GM23338 (cell line): ENCODE measurements around the gene GPR55. TPM values are rescaled to one million over a fixed set of nuclear protein-coding genes. Genes with fewer than 3 reads are reported as not detected.

Experiments
- ATAC-seq: fragments of 200-7000 bp; cut with Tn5 transposase; 3 replicates; pipeline ENCODE4 v1.9.1; 2020
- DNase-seq: peaks from one replicate; pipeline ENCODE4 v3.0.0-alpha.2; 2015; ENCODE audit warnings: low spot score
- H2AFZ ChIP-seq: fragments of 200-600 bp; sonication (generic); 2 replicates; pipeline ENCODE4 v1.8.0; 2016; ENCODE audit warnings: antibody characterized with exemption, mild to moderate bottlenecking, moderate library complexity
- H3F3A ChIP-seq: fragments of 200-600 bp; sonication (generic); replicated peaks from 2 replicates; pipeline ENCODE4 v1.8.0; 2017; ENCODE audit warnings: antibody characterized with exemption, mixed run types, low read depth
- H3K27ac ChIP-seq: fragments of 200-600 bp; sonication (generic); 2 replicates; pipeline ENCODE4 v1.6.1; 2016; ENCODE audit warnings: low read depth
- H3K27me3 ChIP-seq: fragments of 200-600 bp; sonication (generic); 2 replicates; pipeline ENCODE4 v1.8.0; 2016; ENCODE audit warnings: mild to moderate bottlenecking, mixed run types, moderate library complexity; ENCODE audit not compliant: insufficient read depth
- H3K36me3 ChIP-seq: fragments of 200-600 bp; sonication (generic); 2 replicates; pipeline ENCODE4 v1.8.0; 2016; ENCODE audit warnings: mild to moderate bottlenecking; ENCODE audit not compliant: insufficient read depth
- H3K4me1 ChIP-seq: fragments of 200-600 bp; sonication (generic); 2 replicates; pipeline ENCODE4 v1.8.0; 2016; ENCODE audit warnings: mild to moderate bottlenecking, moderate library complexity; ENCODE audit not compliant: insufficient read depth
- H3K4me2 ChIP-seq: fragments of 200-600 bp; sonication (generic); 2 replicates; pipeline ENCODE4 v1.7.1; 2017; ENCODE audit warnings: mixed run types
- H3K4me3 ChIP-seq: fragments of 200-600 bp; sonication (generic); 2 replicates; pipeline ENCODE4 v1.6.1; 2016; ENCODE audit warnings: mixed run types
- H3K79me2 ChIP-seq: fragments of 200-600 bp; sonication (generic); replicated peaks from 2 replicates; pipeline ENCODE4 v1.8.0; 2017; ENCODE audit warnings: mild to moderate bottlenecking; ENCODE audit not compliant: insufficient read depth
- H3K9me2 ChIP-seq: fragments of 200-600 bp; sonication (generic); 2 replicates; pipeline ENCODE4 v1.8.0; 2017; ENCODE audit not compliant: insufficient read depth
- H4K20me1 ChIP-seq: fragments of 200-600 bp; sonication (generic); replicated peaks from 2 replicates; pipeline ENCODE4 v1.8.0; 2017; ENCODE audit warnings: mild to moderate bottlenecking; ENCODE audit not compliant: insufficient read depth
- H3K27ac Mint-ChIP-seq: 2 replicates; pipeline ENCODE4 v1.8.0; 2020; ENCODE audit warnings: inconsistent platforms, mild to moderate bottlenecking, moderate library complexity, mixed read lengths
- H3K27me3 Mint-ChIP-seq: 3 replicates; pipeline ENCODE4 v1.8.0; 2022; ENCODE audit warnings: low read depth, mild to moderate bottlenecking, moderate library complexity, mixed read lengths, inconsistent platforms; ENCODE audit not compliant: insufficient read depth, poor library complexity
- H3K36me3 Mint-ChIP-seq: 3 replicates; pipeline ENCODE4 v1.8.0; 2021; ENCODE audit warnings: low read depth, mild to moderate bottlenecking, inconsistent platforms, moderate library complexity, mixed read lengths
- H3K4me1 Mint-ChIP-seq: 3 replicates; pipeline ENCODE4 v1.8.0; 2020; ENCODE audit warnings: mild to moderate bottlenecking, inconsistent platforms, mixed read lengths
- H3K4me3 Mint-ChIP-seq: 3 replicates; pipeline ENCODE4 v1.8.0; 2021; ENCODE audit warnings: moderate library complexity, mild to moderate bottlenecking, inconsistent platforms, mixed read lengths
- H3K9me3 Mint-ChIP-seq: 3 replicates; pipeline ENCODE4 v1.8.0; 2020; ENCODE audit warnings: moderate library complexity, mild to moderate bottlenecking, inconsistent platforms, mixed read lengths
- CREB1 ChIP-seq: fragments of 250-450 bp; sonication (Bioruptor Pico); IDR thresholded peaks from 2 replicates; pipeline ENCODE4 v1.5.0; 2020; ENCODE audit warnings: low read depth, mild to moderate bottlenecking, moderate library complexity
- EZH2 ChIP-seq: fragments of 200-600 bp; sonication (generic); IDR thresholded peaks from one replicate; pipeline ENCODE4 v1.8.0; 2017; ENCODE audit warnings: antibody characterized with exemption, mild to moderate bottlenecking, low read depth; ENCODE audit not compliant: unreplicated experiment
- EZH2phosphoT487 ChIP-seq: fragments of 200-600 bp; sonication (generic); IDR thresholded peaks from one replicate; pipeline ENCODE4 v1.8.1; 2018; ENCODE audit warnings: antibody characterized with exemption; ENCODE audit not compliant: unreplicated experiment
- JUNB ChIP-seq: IDR thresholded peaks from one replicate; pipeline ENCODE4 v1.6.1; 2016; ENCODE audit warnings: antibody characterized with exemption; ENCODE audit not compliant: unreplicated experiment
- NANOG ChIP-seq: IDR thresholded peaks from 2 replicates; pipeline ENCODE4 v1.6.1; 2016; ENCODE audit warnings: antibody characterized with exemption, borderline replicate concordance
- POLR2AphosphoS5 ChIP-seq: IDR thresholded peaks from 2 replicates; pipeline ENCODE4 v1.6.1; 2016; ENCODE audit warnings: antibody characterized with exemption, low read depth
- STAT1 ChIP-seq: IDR thresholded peaks from one replicate; pipeline ENCODE4 v1.6.1; 2016; ENCODE audit warnings: antibody characterized with exemption; ENCODE audit not compliant: unreplicated experiment
- ZNF114 ChIP-seq: fragments of 250-450 bp; sonication (Bioruptor Pico); IDR thresholded peaks from 2 replicates; pipeline ENCODE4 v1.5.0; 2020; ENCODE audit warnings: mild to moderate bottlenecking, moderate library complexity
- ZNF331 ChIP-seq: fragments of 250-450 bp; sonication (Bioruptor Pico); IDR thresholded peaks from 2 replicates; pipeline ENCODE4 v1.5.0; 2020; ENCODE audit warnings: low read depth, mild to moderate bottlenecking, moderate library complexity
- polyA plus RNA-seq: library from polyadenylated mRNA; unstranded; fragments of >200 nt; fragmentation: Nextera tagmentation; extraction: Ambion mirVana; gene quantifications from 2 replicates; pipeline ENCODE4 v1.2.1, GENCODE V29; 2016
- total RNA-seq: library from RNA; depleted of rRNA; stranded (reverse); fragments of >200 nt; shearing (Covaris generic); gene quantifications from 2 replicates; pipeline ENCODE4 v1.2.3, GENCODE V29; 2014
- TF ChIP-seq, protein P1 (sequence below), 2 experiments: fragments of 200-600 bp in 1 of 2; sonication (generic) in 1 of 2; conservative IDR thresholded peaks; 2 replicates each; pipeline versions ENCODE4 v1.5.1 to v1.6.1; 2016 to 2017; ENCODE audit warnings: antibody characterized with exemption in 2 of 2, low read depth in 2 of 2, mild to moderate bottlenecking in 2 of 2, moderate library complexity in 1 of 2
- TF ChIP-seq, protein P2 (sequence below): IDR thresholded peaks from one replicate; pipeline ENCODE4 v1.6.1; 2018; ENCODE audit warnings: antibody characterized with exemption; ENCODE audit not compliant: unreplicated experiment
- TF ChIP-seq, protein P3 (sequence below): IDR thresholded peaks from 2 replicates; pipeline ENCODE4 v1.6.1; 2016; ENCODE audit warnings: antibody characterized with exemption
- TF ChIP-seq, protein P4 (sequence below): fragments of 250-450 bp; sonication (Bioruptor Pico); IDR thresholded peaks from 2 replicates; pipeline ENCODE4 v1.5.0; 2020; ENCODE audit warnings: mild to moderate bottlenecking, moderate library complexity

The GPR55 gene
- total and polyA plus RNA-seq, 2 experiments from 2014 or later: not detected

DNA sequence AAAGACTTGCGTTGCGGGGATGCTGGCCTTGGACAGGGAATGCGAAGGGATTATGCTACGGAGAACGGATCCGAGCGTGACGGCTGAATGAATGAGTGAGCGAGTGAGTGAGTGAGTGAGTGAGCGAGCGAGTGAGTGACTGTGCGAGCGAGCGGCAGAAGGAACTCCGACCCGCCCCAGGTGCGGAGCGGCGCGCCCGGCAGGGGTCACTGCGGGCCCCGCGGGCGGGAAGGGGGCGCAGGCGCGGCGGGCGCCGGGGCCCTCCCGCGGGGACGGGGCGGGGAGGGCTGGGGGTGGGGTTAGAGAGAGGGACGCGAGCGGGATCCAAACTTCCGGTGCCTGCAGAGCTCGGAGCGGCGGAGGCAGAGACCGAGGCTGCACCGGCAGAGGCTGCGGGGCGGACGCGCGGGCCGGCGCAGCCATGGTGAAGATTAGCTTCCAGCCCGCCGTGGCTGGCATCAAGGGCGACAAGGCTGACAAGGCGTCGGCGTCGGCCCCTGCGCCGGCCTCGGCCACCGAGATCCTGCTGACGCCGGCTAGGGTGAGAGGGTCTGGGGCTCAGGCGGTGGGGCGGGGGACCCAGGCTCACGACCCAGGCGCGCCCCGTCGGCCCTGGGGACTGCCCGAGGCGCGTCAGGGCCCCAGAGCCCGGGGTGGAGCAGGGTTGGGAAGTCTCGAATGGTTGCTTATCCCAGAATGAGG, 60.3 kb downstream of the GPR55 start, which contains the start of gene ITM2C:
TSS of gene ITM2C (plus strand) at position 338 of the 702 bp plus-strand sequence. CDS start at position 422, 84 bp downstream.
- Histone ChIP-seq H2AFZ (peak within 1 kb of the TSS; percentile 98), H3F3A (peaks cover 9% of the 10 kb centered on the region; the same call in 1 of the 2 replicates), H3K4me3 (peak within 1 kb of the TSS; percentile 98), H3K27ac (peak within 1 kb of the TSS; percentile 97), H4K20me1 (peaks cover 8% of the 10 kb centered on the region; the same call in 1 of the 2 replicates), H3K27me3 (no peaks in the 10 kb centered on the region), H3K4me2 (peak within 1 kb of the TSS; percentile 88), H3K79me2 (peaks cover 49% of the 10 kb centered on the region), H3K4me1 (peaks cover 57% of the 10 kb centered on the region), H3K36me3 (no peaks in the 10 kb centered on the region), H3K9me2 (no peaks in the 10 kb centered on the region)
- peak within 1 kb of the TSS; percentile 92 for H3K4me3 Mint-ChIP-seq
- DNase-seq (peak; percentile 82), ATAC-seq (peak; percentile 17)
- H3K36me3 Mint-ChIP-seq: peaks cover 11% of the 10 kb centered on the region; the same call in 2 of the 3 replicates
- peaks cover 67% of the 10 kb centered on the region for H3K4me1 Mint-ChIP-seq
- H3K27ac Mint-ChIP-seq: peak within 1 kb of the TSS; percentile 95
- H3K27me3 Mint-ChIP-seq: peaks cover 23% of the 10 kb centered on the region
- TF ChIP-seq JUNB: no peak
- TF ChIP-seq EZH2: no peak
- TF ChIP-seq ZNF114 (CRISPR knock-in tag): no peak
- TF ChIP-seq, protein P1, sequence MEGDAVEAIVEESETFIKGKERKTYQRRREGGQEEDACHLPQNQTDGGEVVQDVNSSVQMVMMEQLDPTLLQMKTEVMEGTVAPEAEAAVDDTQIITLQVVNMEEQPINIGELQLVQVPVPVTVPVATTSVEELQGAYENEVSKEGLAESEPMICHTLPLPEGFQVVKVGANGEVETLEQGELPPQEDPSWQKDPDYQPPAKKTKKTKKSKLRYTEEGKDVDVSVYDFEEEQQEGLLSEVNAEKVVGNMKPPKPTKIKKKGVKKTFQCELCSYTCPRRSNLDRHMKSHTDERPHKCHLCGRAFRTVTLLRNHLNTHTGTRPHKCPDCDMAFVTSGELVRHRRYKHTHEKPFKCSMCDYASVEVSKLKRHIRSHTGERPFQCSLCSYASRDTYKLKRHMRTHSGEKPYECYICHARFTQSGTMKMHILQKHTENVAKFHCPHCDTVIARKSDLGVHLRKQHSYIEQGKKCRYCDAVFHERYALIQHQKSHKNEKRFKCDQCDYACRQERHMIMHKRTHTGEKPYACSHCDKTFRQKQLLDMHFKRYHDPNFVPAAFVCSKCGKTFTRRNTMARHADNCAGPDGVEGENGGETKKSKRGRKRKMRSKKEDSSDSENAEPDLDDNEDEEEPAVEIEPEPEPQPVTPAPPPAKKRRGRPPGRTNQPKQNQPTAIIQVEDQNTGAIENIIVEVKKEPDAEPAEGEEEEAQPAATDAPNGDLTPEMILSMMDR (conservative IDR thresholded peaks at IDR 0.05; ENCODE audit: low read depth in 2 of 2): peak; percentile 23 to 53; a peak in 3 of 4 replicates
- no peak for TF ChIP-seq ZNF331 (CRISPR knock-in tag)
- TF ChIP-seq NANOG: no peak
- TF ChIP-seq, protein P2, sequence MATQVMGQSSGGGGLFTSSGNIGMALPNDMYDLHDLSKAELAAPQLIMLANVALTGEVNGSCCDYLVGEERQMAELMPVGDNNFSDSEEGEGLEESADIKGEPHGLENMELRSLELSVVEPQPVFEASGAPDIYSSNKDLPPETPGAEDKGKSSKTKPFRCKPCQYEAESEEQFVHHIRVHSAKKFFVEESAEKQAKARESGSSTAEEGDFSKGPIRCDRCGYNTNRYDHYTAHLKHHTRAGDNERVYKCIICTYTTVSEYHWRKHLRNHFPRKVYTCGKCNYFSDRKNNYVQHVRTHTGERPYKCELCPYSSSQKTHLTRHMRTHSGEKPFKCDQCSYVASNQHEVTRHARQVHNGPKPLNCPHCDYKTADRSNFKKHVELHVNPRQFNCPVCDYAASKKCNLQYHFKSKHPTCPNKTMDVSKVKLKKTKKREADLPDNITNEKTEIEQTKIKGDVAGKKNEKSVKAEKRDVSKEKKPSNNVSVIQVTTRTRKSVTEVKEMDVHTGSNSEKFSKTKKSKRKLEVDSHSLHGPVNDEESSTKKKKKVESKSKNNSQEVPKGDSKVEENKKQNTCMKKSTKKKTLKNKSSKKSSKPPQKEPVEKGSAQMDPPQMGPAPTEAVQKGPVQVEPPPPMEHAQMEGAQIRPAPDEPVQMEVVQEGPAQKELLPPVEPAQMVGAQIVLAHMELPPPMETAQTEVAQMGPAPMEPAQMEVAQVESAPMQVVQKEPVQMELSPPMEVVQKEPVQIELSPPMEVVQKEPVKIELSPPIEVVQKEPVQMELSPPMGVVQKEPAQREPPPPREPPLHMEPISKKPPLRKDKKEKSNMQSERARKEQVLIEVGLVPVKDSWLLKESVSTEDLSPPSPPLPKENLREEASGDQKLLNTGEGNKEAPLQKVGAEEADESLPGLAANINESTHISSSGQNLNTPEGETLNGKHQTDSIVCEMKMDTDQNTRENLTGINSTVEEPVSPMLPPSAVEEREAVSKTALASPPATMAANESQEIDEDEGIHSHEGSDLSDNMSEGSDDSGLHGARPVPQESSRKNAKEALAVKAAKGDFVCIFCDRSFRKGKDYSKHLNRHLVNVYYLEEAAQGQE: no peak
- no peak for TF ChIP-seq CREB1
- TF ChIP-seq, protein P3, sequence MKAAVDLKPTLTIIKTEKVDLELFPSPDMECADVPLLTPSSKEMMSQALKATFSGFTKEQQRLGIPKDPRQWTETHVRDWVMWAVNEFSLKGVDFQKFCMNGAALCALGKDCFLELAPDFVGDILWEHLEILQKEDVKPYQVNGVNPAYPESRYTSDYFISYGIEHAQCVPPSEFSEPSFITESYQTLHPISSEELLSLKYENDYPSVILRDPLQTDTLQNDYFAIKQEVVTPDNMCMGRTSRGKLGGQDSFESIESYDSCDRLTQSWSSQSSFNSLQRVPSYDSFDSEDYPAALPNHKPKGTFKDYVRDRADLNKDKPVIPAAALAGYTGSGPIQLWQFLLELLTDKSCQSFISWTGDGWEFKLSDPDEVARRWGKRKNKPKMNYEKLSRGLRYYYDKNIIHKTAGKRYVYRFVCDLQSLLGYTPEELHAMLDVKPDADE: peak; percentile 32; the same call in 1 of the 2 replicates
- peak; percentile 75 for TF ChIP-seq POLR2AphosphoS5
- TF ChIP-seq, protein P4, sequence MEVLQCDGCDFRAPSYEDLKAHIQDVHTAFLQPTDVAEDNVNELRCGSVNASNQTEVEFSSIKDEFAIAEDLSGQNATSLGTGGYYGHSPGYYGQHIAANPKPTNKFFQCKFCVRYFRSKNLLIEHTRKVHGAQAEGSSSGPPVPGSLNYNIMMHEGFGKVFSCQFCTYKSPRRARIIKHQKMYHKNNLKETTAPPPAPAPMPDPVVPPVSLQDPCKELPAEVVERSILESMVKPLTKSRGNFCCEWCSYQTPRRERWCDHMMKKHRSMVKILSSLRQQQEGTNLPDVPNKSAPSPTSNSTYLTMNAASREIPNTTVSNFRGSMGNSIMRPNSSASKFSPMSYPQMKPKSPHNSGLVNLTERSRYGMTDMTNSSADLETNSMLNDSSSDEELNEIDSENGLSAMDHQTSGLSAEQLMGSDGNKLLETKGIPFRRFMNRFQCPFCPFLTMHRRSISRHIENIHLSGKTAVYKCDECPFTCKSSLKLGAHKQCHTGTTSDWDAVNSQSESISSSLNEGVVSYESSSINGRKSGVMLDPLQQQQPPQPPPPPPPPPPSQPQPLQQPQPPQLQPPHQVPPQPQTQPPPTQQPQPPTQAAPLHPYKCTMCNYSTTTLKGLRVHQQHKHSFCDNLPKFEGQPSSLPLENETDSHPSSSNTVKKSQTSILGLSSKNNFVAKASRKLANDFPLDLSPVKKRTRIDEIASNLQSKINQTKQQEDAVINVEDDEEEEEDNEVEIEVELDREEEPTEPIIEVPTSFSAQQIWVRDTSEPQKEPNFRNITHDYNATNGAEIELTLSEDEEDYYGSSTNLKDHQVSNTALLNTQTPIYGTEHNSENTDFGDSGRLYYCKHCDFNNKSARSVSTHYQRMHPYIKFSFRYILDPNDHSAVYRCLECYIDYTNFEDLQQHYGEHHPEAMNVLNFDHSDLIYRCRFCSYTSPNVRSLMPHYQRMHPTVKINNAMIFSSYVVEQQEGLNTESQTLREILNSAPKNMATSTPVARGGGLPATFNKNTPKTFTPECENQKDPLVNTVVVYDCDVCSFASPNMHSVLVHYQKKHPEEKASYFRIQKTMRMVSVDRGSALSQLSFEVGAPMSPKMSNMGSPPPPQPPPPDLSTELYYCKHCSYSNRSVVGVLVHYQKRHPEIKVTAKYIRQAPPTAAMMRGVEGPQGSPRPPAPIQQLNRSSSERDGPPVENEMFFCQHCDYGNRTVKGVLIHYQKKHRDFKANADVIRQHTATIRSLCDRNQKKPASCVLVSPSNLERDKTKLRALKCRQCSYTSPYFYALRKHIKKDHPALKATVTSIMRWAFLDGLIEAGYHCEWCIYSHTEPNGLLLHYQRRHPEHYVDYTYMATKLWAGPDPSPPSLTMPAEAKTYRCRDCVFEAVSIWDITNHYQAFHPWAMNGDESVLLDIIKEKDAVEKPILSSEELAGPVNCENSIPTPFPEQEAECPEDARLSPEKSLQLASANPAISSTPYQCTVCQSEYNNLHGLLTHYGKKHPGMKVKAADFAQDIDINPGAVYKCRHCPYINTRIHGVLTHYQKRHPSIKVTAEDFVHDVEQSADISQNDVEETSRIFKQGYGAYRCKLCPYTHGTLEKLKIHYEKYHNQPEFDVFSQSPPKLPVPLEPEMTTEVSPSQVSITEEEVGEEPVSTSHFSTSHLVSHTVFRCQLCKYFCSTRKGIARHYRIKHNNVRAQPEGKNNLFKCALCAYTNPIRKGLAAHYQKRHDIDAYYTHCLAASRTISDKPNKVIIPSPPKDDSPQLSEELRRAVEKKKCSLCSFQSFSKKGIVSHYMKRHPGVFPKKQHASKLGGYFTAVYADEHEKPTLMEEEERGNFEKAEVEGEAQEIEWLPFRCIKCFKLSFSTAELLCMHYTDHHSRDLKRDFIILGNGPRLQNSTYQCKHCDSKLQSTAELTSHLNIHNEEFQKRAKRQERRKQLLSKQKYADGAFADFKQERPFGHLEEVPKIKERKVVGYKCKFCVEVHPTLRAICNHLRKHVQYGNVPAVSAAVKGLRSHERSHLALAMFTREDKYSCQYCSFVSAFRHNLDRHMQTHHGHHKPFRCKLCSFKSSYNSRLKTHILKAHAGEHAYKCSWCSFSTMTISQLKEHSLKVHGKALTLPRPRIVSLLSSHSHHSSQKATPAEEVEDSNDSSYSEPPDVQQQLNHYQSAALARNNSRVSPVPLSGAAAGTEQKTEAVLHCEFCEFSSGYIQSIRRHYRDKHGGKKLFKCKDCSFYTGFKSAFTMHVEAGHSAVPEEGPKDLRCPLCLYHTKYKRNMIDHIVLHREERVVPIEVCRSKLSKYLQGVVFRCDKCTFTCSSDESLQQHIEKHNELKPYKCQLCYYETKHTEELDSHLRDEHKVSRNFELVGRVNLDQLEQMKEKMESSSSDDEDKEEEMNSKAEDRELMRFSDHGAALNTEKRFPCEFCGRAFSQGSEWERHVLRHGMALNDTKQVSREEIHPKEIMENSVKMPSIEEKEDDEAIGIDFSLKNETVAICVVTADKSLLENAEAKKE (CRISPR knock-in tag): no peak
- TF ChIP-seq STAT1: no peak
- TF ChIP-seq EZH2phosphoT487: no peak
- H3K9me3 Mint-ChIP-seq: no peaks in the 10 kb centered on the region
